ENCODE measurements around the gene LTA. TPM values are rescaled to one million over a fixed set of nuclear protein-coding genes. Genes with fewer than 3 reads are reported as not detected.
A peak's percentile ranks its signal among the peaks of the same experiment; 100 is the strongest.

LTA gene
- total RNA-seq, 1 experiment from 2014 or later: not detected

DNA sequence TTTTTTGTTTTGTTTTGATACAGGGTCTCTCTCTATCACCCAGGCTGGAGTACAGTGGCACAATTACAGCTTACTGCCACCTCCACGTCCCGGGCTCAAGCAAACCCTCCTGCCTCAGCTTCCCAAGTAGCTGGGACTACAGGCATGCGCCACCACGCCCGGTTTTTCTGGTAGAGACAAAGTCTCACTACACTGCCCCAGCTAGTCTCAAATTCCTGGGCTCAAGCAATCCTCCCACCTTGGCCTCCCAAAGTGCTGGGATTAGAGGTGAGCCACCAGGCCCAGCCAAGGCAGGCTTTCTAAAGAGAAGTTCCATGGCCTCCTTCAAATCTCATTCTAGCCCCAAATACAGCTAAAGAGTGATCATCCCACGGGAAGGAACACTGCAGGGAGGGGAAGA, 38.1 kb upstream of the LTA start:
- Histone ChIP-seq H2AFZ (ENCODE audit: low read length) (no peak overlapping the region), H2BK5ac (ENCODE audit: insufficient read length, low read length) (no peak overlapping the region), H3K4me1 (ENCODE audit: insufficient read depth, low read length) (no peaks in the 10 kb centered on the region; the same call in 1 of the 2 replicates), H2BK120ac (ENCODE audit: low read depth, low read length, poor library complexity, severe bottlenecking) (no peak overlapping the region), H3K9me3 (ENCODE audit: control insufficient read depth, low read depth, low read length) (no peaks in the 10 kb centered on the region), H4K5ac (ENCODE audit: insufficient read length, low read depth, low read length) (no peak overlapping the region), H3K79me1 (ENCODE audit: insufficient read depth, low read depth, low read length, poor library complexity, severe bottlenecking) (peaks cover 16% of the 10 kb centered on the region), H4K20me1 (ENCODE audit: control insufficient read depth, insufficient read depth, insufficient read length) (peaks cover 4% of the 10 kb centered on the region), H3K18ac (ENCODE audit: insufficient read length, low read depth, low read length) (no peak overlapping the region), H3K79me2 (ENCODE audit: insufficient read depth, low read length) (peaks cover 8% of the 10 kb centered on the region), H2AK5ac (ENCODE audit: insufficient read length, low read length) (no peak overlapping the region), H4K91ac (ENCODE audit: insufficient read length, low read depth, low read length) (no peak overlapping the region), H3K23ac (ENCODE audit: insufficient read length, low read depth, low read length) (no peak overlapping the region), H3T11ph (ENCODE audit: low read length) (no peak overlapping the region), H4K8ac (replicated peaks; ENCODE audit: insufficient read length, low read depth, low read length) (no peak overlapping the region), H3K14ac (ENCODE audit: insufficient read depth, low read length) (no peak overlapping the region), H3K23me2 (ENCODE audit: insufficient read length, low read depth, low read length, poor library complexity, severe bottlenecking) (no peaks in the 10 kb centered on the region), H3K4ac (ENCODE audit: low read depth, low read length) (no peak overlapping the region), H2BK12ac (ENCODE audit: insufficient read length, low read depth, low read length) (no peak overlapping the region), H3K9ac (ENCODE audit: extremely low read depth, insufficient read length, low read length) (no peak overlapping the region), H2BK20ac (ENCODE audit: low read depth, low read length, poor library complexity, severe bottlenecking) (no peak overlapping the region), H3K27me3 (ENCODE audit: insufficient read depth, low read length) (no peaks in the 10 kb centered on the region), H3K27ac (ENCODE audit: insufficient read length, low read depth, low read length) (no peak overlapping the region), H3K56ac (ENCODE audit: insufficient read length, low read depth, low read length) (no peak overlapping the region), H2BK15ac (ENCODE audit: low read depth, low read length) (no peak overlapping the region), H3K4me2 (ENCODE audit: insufficient read depth, insufficient read length, low read length) (no peak overlapping the region)
- TF ChIP-seq, protein P1, sequence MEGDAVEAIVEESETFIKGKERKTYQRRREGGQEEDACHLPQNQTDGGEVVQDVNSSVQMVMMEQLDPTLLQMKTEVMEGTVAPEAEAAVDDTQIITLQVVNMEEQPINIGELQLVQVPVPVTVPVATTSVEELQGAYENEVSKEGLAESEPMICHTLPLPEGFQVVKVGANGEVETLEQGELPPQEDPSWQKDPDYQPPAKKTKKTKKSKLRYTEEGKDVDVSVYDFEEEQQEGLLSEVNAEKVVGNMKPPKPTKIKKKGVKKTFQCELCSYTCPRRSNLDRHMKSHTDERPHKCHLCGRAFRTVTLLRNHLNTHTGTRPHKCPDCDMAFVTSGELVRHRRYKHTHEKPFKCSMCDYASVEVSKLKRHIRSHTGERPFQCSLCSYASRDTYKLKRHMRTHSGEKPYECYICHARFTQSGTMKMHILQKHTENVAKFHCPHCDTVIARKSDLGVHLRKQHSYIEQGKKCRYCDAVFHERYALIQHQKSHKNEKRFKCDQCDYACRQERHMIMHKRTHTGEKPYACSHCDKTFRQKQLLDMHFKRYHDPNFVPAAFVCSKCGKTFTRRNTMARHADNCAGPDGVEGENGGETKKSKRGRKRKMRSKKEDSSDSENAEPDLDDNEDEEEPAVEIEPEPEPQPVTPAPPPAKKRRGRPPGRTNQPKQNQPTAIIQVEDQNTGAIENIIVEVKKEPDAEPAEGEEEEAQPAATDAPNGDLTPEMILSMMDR (conservative IDR thresholded peaks at IDR 0.05): no peak
- no peak overlapping the region for H3K4me3 Mint-ChIP-seq
- no CpG with 5 or more reads among the region's 6 CpGs for WGBS (ENCODE audit: extremely low coverage, insufficient read length, low lambda C conversion rate)
- no peak for DNase-seq
- H3K9me3 Mint-ChIP-seq: no peaks in the 10 kb centered on the region
- peaks cover 81 to 95% (median 90%) of the 10 kb centered on the region in 3 experiments for H3K36me3 Mint-ChIP-seq (ENCODE audit: insufficient read depth in 1 of 3, low read depth in 3 of 3)
- H3K27me3 Mint-ChIP-seq (ENCODE audit: low read depth): no peaks in the 10 kb centered on the region
- peaks cover 31 to 40% of the 10 kb centered on the region in 2 experiments for H3K4me1 Mint-ChIP-seq
- H3K27ac Mint-ChIP-seq: peak overlapping the region; percentile 32 to 78 (median 53); a peak in 4 of 7 replicates

Measured in H9 (cell line).